ENCODE measurements around the gene KLK12.

DNA sequence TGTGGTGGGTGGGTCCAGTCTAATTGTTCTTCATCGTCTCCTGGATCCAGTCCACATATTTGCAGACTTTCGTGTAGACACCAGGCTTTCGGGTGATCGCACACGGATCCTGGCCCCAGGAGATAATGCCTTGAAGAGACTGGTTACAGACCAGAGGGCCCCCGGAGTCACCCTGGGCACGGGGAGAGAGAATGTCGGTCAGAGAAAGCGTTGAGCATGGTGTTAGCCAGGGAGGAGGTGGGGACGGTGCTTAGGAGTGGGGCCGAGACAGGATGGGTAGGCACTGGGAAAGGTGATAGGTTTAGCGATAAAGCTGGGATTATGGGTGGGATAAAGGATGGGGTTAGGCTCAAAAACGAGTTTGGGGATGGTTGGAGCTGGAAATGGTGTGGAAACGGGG, 12.3 kb downstream of the KLK12 start:
- TF ChIP-seq, protein P1, sequence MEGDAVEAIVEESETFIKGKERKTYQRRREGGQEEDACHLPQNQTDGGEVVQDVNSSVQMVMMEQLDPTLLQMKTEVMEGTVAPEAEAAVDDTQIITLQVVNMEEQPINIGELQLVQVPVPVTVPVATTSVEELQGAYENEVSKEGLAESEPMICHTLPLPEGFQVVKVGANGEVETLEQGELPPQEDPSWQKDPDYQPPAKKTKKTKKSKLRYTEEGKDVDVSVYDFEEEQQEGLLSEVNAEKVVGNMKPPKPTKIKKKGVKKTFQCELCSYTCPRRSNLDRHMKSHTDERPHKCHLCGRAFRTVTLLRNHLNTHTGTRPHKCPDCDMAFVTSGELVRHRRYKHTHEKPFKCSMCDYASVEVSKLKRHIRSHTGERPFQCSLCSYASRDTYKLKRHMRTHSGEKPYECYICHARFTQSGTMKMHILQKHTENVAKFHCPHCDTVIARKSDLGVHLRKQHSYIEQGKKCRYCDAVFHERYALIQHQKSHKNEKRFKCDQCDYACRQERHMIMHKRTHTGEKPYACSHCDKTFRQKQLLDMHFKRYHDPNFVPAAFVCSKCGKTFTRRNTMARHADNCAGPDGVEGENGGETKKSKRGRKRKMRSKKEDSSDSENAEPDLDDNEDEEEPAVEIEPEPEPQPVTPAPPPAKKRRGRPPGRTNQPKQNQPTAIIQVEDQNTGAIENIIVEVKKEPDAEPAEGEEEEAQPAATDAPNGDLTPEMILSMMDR (optimal IDR thresholded peaks at IDR 0.05 in 1 of 3, IDR thresholded peaks at IDR 0.05 in 1 of 3, conservative IDR thresholded peaks at IDR 0.05 in 1 of 3; ENCODE audit: extremely low read depth in 1 of 3, insufficient read depth in 2 of 3, low read length in 3 of 3) = no peak
- TF ChIP-seq EZH2 (IDR thresholded peaks at IDR 0.05; ENCODE audit: low read length) = no peak
